HCT116 (cell line): Measurements from ENCODE around the gene C9orf57. TPM values are rescaled to one million over a fixed set of nuclear protein-coding genes. Genes with fewer than 3 reads are reported as not detected.
"Not testable (repeated sequence)": the region's sequence is repeated elsewhere in the genome, so short reads cannot be mapped to it uniquely, and the experiment has no call there.

ENCODE experiments used
- ATAC-seq: fragments of 200-7000 bp; cut with Tn5 transposase; 2 replicates; pipeline ENCODE4 v1.9.1; 2020; ENCODE audit warnings: mild to moderate bottlenecking, moderate library complexity
- BruUV-seq: library from RNA; stranded (reverse); fragments of 400-500 nt; replicated peaks from 2 replicates; lab custom pipeline; 2021; lab: Mats Ljungman, UMichigan
- CTCF ChIA-PET: fragments of 300-600 bp; sonication (Branson Sonifier 250); formaldehyde crosslinking; loops from one replicate; lab custom pipeline; 2021; ENCODE audit warnings: antibody characterized with exemption; lab: Charles Lee
- POLR2A ChIA-PET: fragments of 300-600, 350-600 bp; sonication (Branson Sonifier 250); formaldehyde crosslinking; loops from one replicate; lab custom pipeline; 2021; ENCODE audit warnings: antibody characterized with exemption; lab: Charles Lee
- RAD21 ChIA-PET, 2 experiments: fragments of 300-600 bp; sonication (Branson Sonifier 250); formaldehyde crosslinking; loops; one replicate each; lab custom pipeline; 2023; ENCODE audit warnings: low total read pairs in 2 of 2; ENCODE audit not compliant: uncharacterized antibody in 2 of 2, unreplicated experiment in 2 of 2, low non-redundant PET in 1 of 2; lab: Charles Lee
- DNase-seq: peaks from one replicate; pipeline ENCODE4 v3.0.0-alpha.2; 2010; ENCODE audit warnings: low read depth, low spot score
- H2AFZ ChIP-seq: fragments of 200-600 bp; shearing (Covaris generic), sonication (generic); 2 replicates; pipeline ENCODE4 v1.6.1; 2017; ENCODE audit warnings: low read depth, mixed run types, mixed read lengths, antibody characterized with exemption, low read length; ENCODE audit not compliant: poor library complexity, severe bottlenecking
- H3K27ac ChIP-seq: 2 replicates; pipeline ENCODE4 v1.5.1; 2012; ENCODE audit warnings: low read depth, low read length
- H3K27me3 ChIP-seq: fragments of 200-600 bp; sonication (generic); 2 replicates; pipeline ENCODE4 v1.6.1; 2016; ENCODE audit warnings: mixed run types, low read length, mixed read lengths; ENCODE audit not compliant: insufficient read depth
- H3K36me3 ChIP-seq, 2 experiments: fragments of 200-500 bp in 1 of 2; fragments of 200-600 bp in 1 of 2; sonication (Bioruptor generic) in 1 of 2; sonication (generic) in 1 of 2; 2 replicates each; pipeline versions ENCODE4 v1.5.1 to v1.6.1; 2014 to 2016; ENCODE audit warnings: low read length in 2 of 2, inconsistent platforms in 1 of 2, mixed read lengths in 1 of 2, mixed run types in 1 of 2; ENCODE audit not compliant: insufficient read depth in 2 of 2, control insufficient read depth in 1 of 2
- H3K4me1 ChIP-seq, 2 experiments: fragments of 200-600 bp in 1 of 2; sonication (generic) in 1 of 2; 2 replicates each; pipeline versions ENCODE4 v1.5.1 to v1.6.1; 2012 to 2017; ENCODE audit warnings: low read length in 2 of 2, inconsistent platforms in 1 of 2, mild to moderate bottlenecking in 1 of 2, mixed read lengths in 1 of 2, mixed run types in 1 of 2, moderate library complexity in 1 of 2; ENCODE audit not compliant: insufficient read depth in 2 of 2, control insufficient read depth in 1 of 2
- H3K4me2 ChIP-seq: fragments of 200-600 bp; sonication (generic); 2 replicates; pipeline ENCODE4 v1.6.1; 2017; ENCODE audit warnings: mixed run types, low read length, mixed read lengths
- H3K4me3 ChIP-seq, 2 experiments: fragments of 200-600 bp in 1 of 2; sonication (generic) in 1 of 2; replicated peaks in 1 of 2; 2 replicates each; pipeline ENCODE4 v1.5.1; 2011 to 2016; ENCODE audit warnings: low read length in 2 of 2, control low read depth in 1 of 2, low read depth in 1 of 2, mild to moderate bottlenecking in 1 of 2, mixed read lengths in 1 of 2, mixed run types in 1 of 2
- H3K79me2 ChIP-seq: fragments of 200-600 bp; sonication (generic); 2 replicates; pipeline ENCODE4 v1.6.1; 2017; ENCODE audit warnings: mild to moderate bottlenecking, mixed run types, low read length, moderate library complexity, mixed read lengths; ENCODE audit not compliant: insufficient read depth
- H3K9ac ChIP-seq: fragments of 200-600 bp; sonication (generic); 2 replicates; pipeline ENCODE4 v1.6.1; 2016; ENCODE audit warnings: low read length, mixed read lengths
- H3K9me2 ChIP-seq: fragments of 200-600 bp; sonication (generic), shearing (Covaris generic); 2 replicates; pipeline ENCODE4 v1.6.1; 2017; ENCODE audit warnings: mixed run types, mild to moderate bottlenecking, moderate library complexity; ENCODE audit not compliant: insufficient read depth
- H3K9me3 ChIP-seq, 2 experiments: fragments of 200-500 bp in 1 of 2; fragments of 200-600 bp in 1 of 2; sonication (Bioruptor generic) in 1 of 2; sonication (generic) in 1 of 2; 2 replicates each; pipeline ENCODE4 v1.6.1; 2014 to 2017; ENCODE audit warnings: low read length in 2 of 2, mixed read lengths in 2 of 2, inconsistent platforms in 1 of 2, low read depth in 1 of 2, mild to moderate bottlenecking in 1 of 2, mixed run types in 1 of 2, moderate library complexity in 1 of 2; ENCODE audit not compliant: control insufficient read depth in 1 of 2, insufficient read depth in 1 of 2
- H4K20me1 ChIP-seq: fragments of 200-600 bp; sonication (generic), shearing (Covaris generic); 2 replicates; pipeline ENCODE4 v1.6.1; 2017; ENCODE audit warnings: mixed run types, mild to moderate bottlenecking, moderate library complexity; ENCODE audit not compliant: insufficient read depth
- CEBPB ChIP-seq: IDR thresholded peaks from 2 replicates; pipeline ENCODE4 v1.6.1; 2012; ENCODE audit warnings: low read depth
- ELF1 ChIP-seq: IDR thresholded peaks from 2 replicates; pipeline ENCODE4 v1.6.1; 2012; ENCODE audit warnings: low read depth, borderline replicate concordance
- EZH2 ChIP-seq: fragments of 200-600 bp; sonication (generic); IDR thresholded peaks from 2 replicates; pipeline ENCODE4 v1.6.1; 2017; ENCODE audit warnings: antibody characterized with exemption, mixed run types
- POLR2A ChIP-seq: IDR thresholded peaks from 2 replicates; pipeline ENCODE4 v1.7.0; 2011; ENCODE audit warnings: borderline replicate concordance; ENCODE audit not compliant: insufficient read depth, insufficient read length; ENCODE audit errors: extremely low read depth
- SP1 ChIP-seq: IDR thresholded peaks from 2 replicates; pipeline ENCODE4 v1.6.1; 2012; ENCODE audit warnings: low read depth
- TCF7L2 ChIP-seq: IDR thresholded peaks from 2 replicates; pipeline ENCODE4 v1.7.0; 2011; ENCODE audit warnings: borderline replicate concordance, inconsistent platforms; ENCODE audit not compliant: insufficient read depth, insufficient read length; ENCODE audit errors: extremely low read depth
- ZFX ChIP-seq: fragments of 450-650 bp; IDR thresholded peaks from 2 replicates; pipeline ENCODE4 v1.6.1; 2017
- intact Hi-C: fragments of 100-400 bp; cut with micrococcal nuclease; formaldehyde crosslinking; loops from 2 replicates; pipeline ENCODE4 v1.10.0; 2022
- total RNA-seq: library from RNA; stranded (reverse); gene quantifications from one replicate; pipeline ENCODE4 v1.2.1, GENCODE V29; 2021; ENCODE audit not compliant: unreplicated experiment
- TF ChIP-seq, protein P1 (sequence below): IDR thresholded peaks from 2 replicates; pipeline ENCODE4 v1.6.1; 2011; ENCODE audit warnings: mild to moderate bottlenecking, low read length, moderate library complexity; ENCODE audit not compliant: insufficient replicate concordance; ENCODE audit errors: extremely low read depth

The C9orf57 gene
- total RNA-seq, 1 experiment from 2014 or later = not detected

DNA sequence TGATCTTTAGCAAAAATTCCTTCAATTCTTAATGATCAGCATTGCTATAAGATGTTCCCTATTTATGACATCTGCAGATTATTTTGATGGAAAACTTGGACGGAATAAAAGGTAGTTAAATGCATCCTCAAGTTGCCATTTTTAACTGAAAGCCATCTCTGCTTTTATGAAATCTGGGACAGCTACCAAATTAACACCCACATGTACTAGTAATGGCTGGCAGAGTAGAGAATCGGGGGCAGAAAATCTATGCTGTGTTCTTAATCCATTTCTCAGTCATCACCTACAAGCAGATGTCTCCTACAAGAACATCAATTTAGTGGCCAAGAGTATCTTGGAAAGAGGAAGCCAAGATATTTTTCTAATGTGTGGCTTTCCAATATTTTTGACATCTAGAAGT is 22.1 kb upstream of the C9orf57 start:
- Histone ChIP-seq H3K9me3 (no peaks in the 10 kb centered on the region), H3K36me3 (no peaks in the 10 kb centered on the region), H3K27ac (no peak overlapping the region), H3K4me2 (no peak overlapping the region), H3K4me1 (no peaks in the 10 kb centered on the region), H3K79me2 (no peaks in the 10 kb centered on the region), H3K27me3 (no peaks in the 10 kb centered on the region), H4K20me1 (no peaks in the 10 kb centered on the region)
- intact Hi-C loops = no loop called here
- ATAC-seq (no peak), DNase-seq (no peak)
- CTCF ChIA-PET = no interaction called here
- TF ChIP-seq SP1 = no peak
- no peak for TF ChIP-seq ELF1
- TF ChIP-seq TCF7L2 = no peak
- TF ChIP-seq CEBPB = no peak
- TF ChIP-seq, protein P1, sequence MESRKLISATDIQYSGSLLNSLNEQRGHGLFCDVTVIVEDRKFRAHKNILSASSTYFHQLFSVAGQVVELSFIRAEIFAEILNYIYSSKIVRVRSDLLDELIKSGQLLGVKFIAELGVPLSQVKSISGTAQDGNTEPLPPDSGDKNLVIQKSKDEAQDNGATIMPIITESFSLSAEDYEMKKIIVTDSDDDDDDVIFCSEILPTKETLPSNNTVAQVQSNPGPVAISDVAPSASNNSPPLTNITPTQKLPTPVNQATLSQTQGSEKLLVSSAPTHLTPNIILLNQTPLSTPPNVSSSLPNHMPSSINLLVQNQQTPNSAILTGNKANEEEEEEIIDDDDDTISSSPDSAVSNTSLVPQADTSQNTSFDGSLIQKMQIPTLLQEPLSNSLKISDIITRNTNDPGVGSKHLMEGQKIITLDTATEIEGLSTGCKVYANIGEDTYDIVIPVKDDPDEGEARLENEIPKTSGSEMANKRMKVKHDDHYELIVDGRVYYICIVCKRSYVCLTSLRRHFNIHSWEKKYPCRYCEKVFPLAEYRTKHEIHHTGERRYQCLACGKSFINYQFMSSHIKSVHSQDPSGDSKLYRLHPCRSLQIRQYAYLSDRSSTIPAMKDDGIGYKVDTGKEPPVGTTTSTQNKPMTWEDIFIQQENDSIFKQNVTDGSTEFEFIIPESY = no peak
- no peak for TF ChIP-seq EZH2
- no peak for TF ChIP-seq ZFX
- TF ChIP-seq POLR2A = no peak
- TF ChIP-seq, all 23 proteins: peak for 0
- Histone ChIP-seq H3K9me2 (no peaks in the 10 kb centered on the region), H3K9ac (no peak overlapping the region), H2AFZ (no peak overlapping the region), H3K4me3 (no peak overlapping the region)
- RAD21 ChIA-PET = interaction anchor here in 1 of 2 experiments (0.6 kb wide), 1 partner anchor 225 kb away, joined by 3 read pairs; no protein-coding TSS in a partner anchor
- POLR2A ChIA-PET = no interaction called here
- no TSS peak for BruUV-seq

DNA sequence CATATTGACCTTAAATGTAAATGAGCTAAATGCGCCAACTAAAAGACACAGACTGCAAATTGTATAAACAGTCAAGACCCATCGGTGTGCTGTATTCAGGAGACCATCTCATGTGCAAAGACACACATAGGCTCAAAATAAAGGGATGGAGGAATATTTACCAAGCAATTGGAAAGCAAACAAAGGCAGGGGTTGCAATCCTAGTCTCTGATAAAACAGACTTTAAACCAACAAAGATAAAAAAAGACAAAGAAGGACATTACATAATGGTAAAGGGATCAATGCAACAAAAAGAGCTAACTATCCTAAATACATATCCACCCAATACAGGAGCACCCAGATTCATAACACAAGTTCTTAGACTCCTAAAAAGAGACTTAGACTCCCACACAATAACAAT is 14.3 kb upstream of the C9orf57 start:
- H3K4me3 ChIP-seq, H3K79me2 ChIP-seq, H3K27me3 ChIP-seq, BruUV-seq, H3K36me3 ChIP-seq, CTCF ChIA-PET, H4K20me1 ChIP-seq, intact Hi-C loops, H3K9ac ChIP-seq, RAD21 ChIA-PET, H3K9me3 ChIP-seq, H3K27ac ChIP-seq, H3K4me2 ChIP-seq, POLR2A ChIA-PET, ATAC-seq, H2AFZ ChIP-seq, H3K9me2 ChIP-seq, H3K4me1 ChIP-seq, DNase-seq: not testable (repeated sequence)
